GM19324 (cell line): ENCODE data around the gene CYP46A1.

ENCODE experiments used
- ATAC-seq: cut with Tn5 transposase; IDR thresholded peaks from one replicate; pipeline ENCODE4 v1.9.1; 2021; ENCODE audit warnings: mild to moderate bottlenecking, moderate library complexity; ENCODE audit not compliant: unreplicated experiment, low FRiP score

The CYP46A1 gene

DNA sequence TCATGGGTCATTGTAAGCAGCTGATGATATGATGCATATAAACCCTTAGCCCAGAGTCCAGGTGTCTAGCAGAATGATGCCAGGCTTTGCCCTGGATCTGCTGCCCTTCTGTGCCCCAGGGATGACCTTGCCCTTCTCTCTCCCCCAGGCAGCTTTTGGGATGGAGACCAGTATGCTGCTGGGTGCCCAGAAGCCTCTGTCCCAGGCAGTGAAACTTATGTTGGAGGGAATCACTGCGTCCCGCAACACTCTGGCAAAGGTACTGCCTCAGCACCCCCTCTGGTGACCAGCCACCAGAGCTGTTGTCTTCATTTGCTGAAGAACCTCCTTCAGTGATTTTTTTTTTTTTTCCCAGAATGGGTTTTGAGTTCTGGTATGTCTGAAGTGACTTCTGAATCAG is 23.3 kb downstream of the CYP46A1 start:
- no peak for ATAC-seq

- no peak for ATAC-seq
These were observed 23.8 kb downstream of the CYP46A1 start for GRCh38 chr14:99707921-99708320.

- no peak for ATAC-seq
These were observed 24.4 kb downstream of the CYP46A1 start for GRCh38 chr14:99708449-99708848.

DNA sequence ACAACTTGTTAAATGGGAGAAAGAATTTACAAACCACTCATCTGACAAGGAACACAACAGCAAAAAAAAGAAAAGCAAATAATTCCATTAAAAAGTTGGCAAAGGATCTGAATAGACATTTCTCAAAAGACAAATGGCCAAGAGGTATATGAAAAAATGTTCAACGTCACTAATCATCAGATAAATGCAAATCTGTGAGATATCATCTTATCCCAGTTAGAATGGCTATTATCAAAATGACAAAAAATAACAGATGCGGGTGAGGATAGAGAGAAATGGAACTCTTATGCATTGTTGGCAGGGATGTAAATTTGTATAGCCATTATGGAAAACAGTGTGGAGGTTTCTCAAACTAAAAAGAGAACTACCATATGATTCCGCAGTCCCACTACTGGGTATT is 29.9 kb downstream of the CYP46A1 start:
- ATAC-seq: no peak

DNA sequence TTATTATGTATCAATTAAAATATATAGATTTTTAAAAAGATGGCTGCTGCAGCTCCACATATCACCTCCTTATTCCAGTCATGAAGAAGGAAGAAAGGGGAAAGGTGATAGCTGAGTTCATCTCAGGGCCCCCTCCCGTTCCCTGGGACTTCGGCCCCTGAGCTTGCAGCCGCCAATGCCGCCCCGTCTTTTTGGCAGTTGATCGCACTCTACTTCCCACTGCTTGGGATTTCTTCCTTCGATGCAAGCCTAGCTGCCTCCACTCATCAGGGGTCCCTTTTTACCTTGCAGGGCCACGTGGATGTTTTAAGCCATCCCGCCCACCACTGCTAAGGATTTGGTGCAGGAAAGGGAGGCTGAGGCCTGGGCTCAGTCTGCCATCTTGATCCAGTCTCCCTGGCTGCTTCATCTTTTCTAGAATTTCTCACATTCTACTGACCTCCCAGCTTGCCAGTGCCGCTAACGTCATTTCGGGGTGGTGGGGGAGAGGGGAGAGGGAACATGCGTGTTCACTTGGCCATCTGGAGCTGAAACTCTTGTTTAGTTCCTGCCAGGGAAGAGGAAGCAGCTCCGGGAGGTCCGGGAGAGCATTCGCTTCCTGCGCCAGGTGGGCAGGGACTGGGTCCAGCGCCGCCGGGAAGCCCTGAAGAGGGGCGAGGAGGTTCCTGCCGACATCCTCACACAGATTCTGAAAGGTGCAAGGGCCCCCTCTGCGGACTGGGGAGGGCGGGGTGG is 31.3 kb downstream of the CYP46A1 start:
- ATAC-seq: no peak

DNA sequence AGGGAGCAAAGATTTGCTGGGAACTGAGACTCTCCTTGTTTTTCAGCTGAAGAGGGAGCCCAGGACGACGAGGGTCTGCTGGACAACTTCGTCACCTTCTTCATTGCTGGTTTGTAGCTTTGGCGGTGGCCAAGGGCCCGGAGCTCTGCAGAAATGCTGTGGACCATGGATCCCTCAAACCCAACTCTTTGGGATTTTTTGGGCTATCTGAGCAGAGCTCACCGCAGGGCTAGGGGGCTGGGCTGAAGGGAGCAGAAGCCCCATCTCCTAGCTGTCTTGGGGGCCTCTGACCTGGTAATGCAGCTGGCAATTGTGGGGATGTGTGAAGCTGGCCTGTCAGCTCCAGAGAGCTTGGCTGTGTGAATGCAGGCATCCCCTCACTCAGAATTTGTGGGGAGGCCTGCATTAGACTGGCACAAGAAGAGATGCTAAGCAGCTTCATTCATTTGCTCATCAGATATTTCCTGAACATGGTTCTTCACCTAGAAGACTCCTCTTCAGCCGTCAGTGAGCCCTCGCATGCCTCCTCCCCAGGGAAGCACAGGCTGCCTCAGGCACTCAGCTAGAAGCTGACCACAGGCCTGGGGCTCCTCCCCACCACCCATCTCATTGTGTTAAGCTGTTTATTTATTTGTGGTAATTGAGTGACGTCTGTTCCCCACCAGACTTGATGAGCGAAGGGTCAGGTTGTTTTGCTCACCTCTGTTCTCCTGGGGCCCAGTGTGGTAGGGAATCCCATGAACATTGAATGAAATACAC is 32.2 kb downstream of the CYP46A1 start:
- ATAC-seq: no peak

- no peak for ATAC-seq
These were observed 33.0 kb downstream of the CYP46A1 start for GRCh38 chr14:99716850-99717681.

DNA sequence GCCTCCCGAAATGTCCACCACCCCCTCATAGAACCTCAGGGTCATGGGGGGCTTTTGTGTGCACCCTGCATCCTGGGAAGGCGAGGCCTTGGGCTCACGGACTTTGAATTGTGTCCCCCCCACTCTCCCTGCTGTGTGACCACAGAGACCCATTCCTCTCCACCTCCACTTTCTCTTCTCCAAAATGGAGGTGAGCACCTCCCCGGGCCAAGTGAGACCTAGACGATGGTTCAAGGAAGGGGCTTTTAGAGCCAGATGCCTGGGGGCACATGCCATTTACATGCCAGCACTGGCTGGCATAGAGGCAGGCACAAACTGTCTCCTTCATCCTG is 33.5 kb downstream of the CYP46A1 start:
- no peak for ATAC-seq

GRCh38 chr14:99718031-99718810 is 34.1 kb downstream of the CYP46A1 start:
- ATAC-seq: no peak

DNA sequence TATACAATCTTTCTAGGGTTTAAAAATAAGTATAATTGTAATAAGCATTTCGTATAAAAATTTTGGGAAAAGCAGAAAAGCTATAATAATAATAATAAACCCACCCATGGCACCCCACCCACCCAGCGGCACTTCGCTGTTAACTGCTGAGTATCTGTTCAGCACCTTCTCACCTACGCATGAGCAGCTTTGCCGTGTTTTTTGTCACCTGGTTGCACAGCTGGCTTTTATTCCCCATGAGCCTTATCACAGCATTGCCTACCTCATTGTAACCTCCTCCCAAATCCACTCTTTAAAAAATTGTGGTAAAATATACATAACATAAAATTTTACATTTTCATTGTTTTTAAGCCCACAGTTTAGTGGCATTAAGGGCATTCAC is 34.7 kb downstream of the CYP46A1 start:
- no peak for ATAC-seq

- no peak for ATAC-seq
These were observed 37.1 kb downstream of the CYP46A1 start for GRCh38 chr14:99720941-99721791.

GRCh38 chr14:99721792-99722516 is 37.9 kb downstream of the CYP46A1 start:
- ATAC-seq: no peak

GRCh38 chr14:99722741-99723140 is 38.6 kb downstream of the CYP46A1 start:
- ATAC-seq: no peak

DNA sequence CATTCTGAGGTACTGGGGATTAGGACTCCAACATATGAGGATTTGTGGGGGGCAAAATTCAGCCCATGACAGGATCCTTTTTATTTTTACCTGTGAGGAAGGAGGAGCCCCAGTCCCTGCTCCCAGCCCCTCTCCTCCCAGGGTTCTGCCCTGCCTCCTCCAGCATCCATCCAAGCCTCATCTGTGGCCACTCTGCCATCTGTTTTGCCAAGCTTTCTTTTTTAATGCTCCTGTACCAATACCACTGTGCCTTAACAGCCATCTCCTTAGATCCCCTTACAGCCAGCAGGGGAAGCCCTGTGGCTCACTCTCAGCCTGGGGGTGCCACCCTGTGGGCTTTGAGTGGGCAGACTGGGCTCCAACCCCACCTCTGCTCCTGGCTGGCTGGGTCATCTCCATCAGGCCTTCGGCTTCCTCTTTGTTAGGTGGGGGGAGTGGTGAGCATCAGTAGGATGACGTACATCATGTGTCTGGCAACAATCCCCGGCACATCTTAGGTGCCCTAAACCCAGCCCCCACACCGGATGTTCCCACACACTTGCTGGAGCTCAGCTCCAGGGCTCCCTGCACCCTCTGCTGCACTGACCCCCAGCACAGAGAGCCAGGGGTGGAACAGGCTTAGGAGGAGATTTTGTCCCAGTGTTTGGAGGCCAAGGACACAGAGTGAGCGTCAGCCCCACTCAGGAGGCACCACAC is 40.2 kb downstream of the CYP46A1 start:
- ATAC-seq: no peak

DNA sequence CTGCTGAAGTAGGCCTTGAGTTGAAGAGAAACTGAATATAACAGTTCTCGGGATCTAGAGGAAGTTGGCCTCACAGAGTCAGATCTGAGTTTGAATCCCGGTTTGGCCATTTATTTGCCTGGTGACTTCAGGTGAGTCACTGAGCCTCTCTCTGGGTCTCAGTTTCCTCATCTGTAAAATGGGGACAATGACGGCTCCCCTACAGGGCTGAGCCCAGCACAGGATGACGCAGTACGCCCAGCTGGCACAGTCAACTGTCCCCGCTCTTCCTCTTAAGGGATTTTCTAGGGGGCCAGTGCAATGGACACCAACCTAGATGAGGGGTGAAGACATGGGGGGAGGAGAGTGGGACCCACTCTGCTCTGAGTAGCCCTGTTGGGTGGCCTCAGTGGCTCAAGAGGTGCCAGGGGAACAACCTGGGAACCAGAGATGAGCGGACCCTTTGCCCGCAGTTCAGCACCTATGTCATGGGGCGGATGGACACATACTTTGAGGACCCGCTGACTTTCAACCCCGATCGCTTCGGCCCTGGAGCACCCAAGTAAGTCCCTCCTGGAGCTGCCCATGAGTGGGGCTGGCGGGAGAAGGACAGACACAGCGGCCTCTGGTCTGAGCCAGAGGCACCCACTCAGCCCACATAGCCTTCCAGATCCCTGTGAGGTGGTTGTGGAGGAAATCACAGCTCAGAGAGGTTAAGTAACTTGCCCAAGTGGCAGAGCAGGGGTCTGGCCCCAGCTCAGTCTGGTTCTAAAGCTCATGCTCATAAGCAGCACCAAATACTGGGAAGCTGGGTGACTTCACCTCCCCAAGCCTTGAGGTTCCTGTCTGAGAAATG is 41.1 kb downstream of the CYP46A1 start:
- ATAC-seq: no peak

DNA sequence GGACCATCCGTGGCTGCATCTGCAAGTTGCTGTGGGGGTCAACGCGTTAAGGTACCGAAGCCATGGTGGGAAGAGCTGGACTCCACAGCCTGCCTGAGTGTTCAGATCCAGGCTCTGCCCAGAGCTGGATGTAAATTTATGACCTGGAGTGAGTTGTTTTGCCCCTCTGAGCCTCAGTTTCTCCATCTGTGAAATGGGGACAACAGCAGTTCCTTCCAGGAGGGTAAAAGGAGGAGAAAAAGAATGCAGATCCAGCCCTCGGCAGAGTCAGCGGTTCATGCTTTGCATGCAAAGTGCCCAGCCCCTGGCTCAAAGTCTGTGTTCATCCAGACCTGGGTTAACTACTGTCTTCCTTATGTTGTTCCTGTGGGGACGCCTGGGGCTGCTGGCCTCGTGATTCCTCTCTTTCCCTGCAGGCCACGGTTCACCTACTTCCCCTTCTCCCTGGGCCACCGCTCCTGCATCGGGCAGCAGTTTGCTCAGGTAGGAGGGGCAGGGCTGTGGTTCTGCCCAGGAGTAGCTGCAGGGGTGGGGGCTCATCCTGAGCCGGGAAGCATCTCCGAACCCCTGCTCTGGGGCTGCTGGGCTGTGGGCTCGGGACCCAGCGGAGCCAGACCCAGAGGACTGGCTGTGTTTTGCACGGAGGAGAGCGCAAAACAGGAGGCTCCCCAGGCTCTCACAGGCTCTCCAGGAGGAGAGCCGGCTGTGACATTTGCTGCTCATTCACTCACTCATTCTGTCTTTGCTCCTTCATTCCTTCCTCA is 41.9 kb downstream of the CYP46A1 start:
- no peak for ATAC-seq

DNA sequence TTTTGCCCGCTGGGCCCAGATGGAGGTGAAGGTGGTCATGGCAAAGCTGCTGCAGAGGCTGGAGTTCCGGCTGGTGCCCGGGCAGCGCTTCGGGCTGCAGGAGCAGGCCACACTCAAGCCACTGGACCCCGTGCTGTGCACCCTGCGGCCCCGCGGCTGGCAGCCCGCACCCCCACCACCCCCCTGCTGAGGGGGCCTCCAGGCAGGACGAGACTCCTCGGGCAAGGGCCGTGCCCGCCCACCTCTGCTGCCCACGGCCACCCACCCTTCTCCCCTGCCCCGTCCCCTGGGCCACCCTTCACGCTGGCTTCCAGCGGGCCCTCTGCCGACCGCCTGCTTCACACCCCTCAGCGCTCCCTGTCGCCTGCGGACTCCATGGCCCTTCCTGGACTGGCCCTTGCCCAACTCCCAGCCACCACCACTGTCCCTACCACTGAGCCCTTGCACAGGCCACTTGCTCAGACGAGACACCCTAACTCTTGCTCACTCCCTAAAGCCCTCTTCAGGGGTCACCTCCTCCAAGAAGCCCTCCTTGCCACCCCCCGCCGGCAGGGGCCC is 42.5 kb downstream of the CYP46A1 start:
- ATAC-seq: no peak
